AG09319 (cell line): ENCODE measurements around the gene EDN1.

Experiments
- DNase-seq: peaks from one replicate; pipeline ENCODE4 v3.0.0-alpha.2; 2010; ENCODE audit warnings: low read depth; ENCODE audit errors: extremely low read depth
- CTCF ChIP-seq: IDR thresholded peaks from 2 replicates; pipeline ENCODE4 v1.5.1; 2011; ENCODE audit warnings: low read depth, mild to moderate bottlenecking, inconsistent platforms, low read length, moderate library complexity

The EDN1 gene

GRCh38 chr6:12262236-12263061, 27.7 kb upstream of the EDN1 start:
- no peak for DNase-seq
- TF ChIP-seq CTCF, result no peak

- no peak for TF ChIP-seq CTCF
- DNase-seq, result no peak
These were observed 26.8 kb upstream of the EDN1 start for GRCh38 chr6:12263403-12263802.

GRCh38 chr6:12264671-12265070, 25.5 kb upstream of the EDN1 start:
- no peak for TF ChIP-seq CTCF
- no peak for DNase-seq

DNA sequence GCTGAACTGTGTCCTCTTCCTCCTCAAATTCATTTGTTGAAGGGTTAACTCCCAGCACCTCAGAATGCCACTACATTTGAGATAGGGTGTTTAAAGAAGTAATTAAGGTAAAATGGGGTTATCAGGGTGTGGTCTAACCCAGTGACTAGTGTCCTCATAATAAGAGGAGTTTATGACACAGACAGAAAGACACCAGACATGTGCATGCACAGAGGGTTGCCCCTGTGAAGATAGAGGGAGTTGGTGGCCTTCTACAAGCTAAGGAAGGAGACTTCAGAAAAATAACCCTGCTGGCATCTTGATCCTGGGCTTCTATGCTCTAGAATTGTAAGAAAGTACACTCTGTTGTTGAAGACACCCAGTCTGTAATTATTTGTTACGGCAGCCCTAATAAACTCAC, 24.9 kb upstream of the EDN1 start:
- no peak for TF ChIP-seq CTCF
- DNase-seq, result no peak

DNA sequence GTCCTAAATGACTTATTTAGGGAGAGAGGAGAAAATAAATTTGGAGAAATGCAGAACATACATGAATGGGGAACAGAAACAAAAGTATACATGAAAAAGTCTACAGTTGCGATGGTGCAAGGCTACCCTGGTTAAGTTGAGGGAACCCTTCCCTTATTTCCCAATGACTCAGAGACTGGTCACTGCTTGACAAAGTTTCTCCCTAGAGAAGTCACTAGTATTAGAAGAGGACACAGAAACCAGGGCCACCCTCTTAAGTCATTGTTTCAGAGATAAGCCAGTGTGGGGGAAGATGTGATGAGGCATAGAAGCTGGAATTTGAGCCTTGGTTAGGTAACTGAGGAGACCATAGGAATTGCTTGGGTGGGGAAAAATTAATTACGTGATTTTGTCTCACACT, 24.4 kb upstream of the EDN1 start:
- DNase-seq, result no peak
- TF ChIP-seq CTCF, result no peak

GRCh38 chr6:12266571-12266970, 23.6 kb upstream of the EDN1 start:
- TF ChIP-seq CTCF, result no peak
- no peak for DNase-seq

GRCh38 chr6:12269110-12269509, 21.1 kb upstream of the EDN1 start:
- DNase-seq, result no peak

More at GRCh38 chr6:12269110-12269509, 21.1 kb upstream of the EDN1 start:
- no peak for TF ChIP-seq CTCF
